NCI-H2029 treated with DMSO at 0.1 percent for 48 hours (cell line): ENCODE data around the gene SCYGR8.
A peak's percentile ranks its signal among the peaks of the same experiment; 100 is the strongest.

Experiments used
- DNase-seq: peaks from one replicate; lab custom pipeline; 2025; lab: John Stamatoyannopoulos, UW

SCYGR8 gene

DNA sequence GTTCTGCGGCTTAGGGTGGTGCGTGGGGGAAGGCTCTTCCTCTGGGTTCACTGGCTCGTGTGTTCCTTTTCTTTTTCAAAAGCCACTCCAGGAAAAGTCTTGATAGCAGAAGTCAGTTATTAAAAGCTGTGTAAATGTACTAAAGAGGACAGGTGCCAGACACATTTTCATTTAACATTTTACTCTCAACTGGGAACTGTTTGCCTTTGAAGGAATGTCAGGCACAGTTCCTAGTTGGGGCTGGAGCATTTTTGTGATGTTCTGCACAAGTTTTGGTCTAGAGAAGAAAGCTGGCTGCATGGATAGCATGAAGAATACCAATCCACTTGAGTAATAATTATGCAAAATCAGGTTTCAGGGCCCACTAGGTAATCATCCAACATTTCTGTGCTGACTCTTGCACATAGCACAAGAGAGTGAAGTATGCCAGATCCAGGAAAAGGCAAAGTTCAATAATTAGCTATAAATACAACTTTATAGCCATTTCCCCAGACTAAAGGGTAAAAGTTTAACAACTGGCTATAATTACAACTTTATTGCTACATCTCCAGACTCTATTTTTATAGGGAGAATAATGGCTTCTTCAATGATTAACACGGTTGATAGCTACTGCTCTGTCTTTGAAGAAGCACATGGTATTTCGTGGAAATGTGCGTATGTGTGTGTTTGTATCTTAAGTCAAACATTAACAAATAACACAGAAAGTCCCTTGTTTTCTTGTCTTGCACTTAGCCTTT, 16.2 kb downstream of the SCYGR8 start:
- DNase-seq: no peak

DNA sequence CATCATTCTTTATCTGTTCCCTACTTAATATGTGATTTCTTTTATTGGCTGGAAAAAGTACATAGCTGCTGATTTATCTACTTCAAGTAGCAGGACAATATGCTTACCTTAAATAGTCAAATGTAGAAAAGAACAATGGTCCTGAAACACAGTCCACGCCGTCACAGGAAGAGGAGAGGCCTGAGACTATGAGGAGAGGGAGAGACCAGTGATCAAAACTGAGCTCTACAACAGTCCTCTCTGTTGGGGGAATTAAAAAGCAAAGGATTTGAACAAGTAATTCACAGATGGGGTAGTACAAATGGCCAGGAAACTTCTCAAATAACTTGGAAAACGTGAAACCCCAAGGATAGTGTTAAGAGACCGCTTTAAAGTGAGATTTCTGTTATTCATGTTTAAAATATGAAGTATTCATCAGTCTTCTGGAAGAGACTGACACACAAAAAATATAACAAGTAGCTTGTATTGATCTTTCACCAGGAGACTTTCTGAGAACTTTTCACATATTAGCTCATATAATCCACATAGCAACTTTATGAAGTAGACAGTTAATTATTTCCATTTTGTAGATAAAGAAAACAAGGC, 20.2 kb downstream of the SCYGR8 start:
- no peak for DNase-seq

DNA sequence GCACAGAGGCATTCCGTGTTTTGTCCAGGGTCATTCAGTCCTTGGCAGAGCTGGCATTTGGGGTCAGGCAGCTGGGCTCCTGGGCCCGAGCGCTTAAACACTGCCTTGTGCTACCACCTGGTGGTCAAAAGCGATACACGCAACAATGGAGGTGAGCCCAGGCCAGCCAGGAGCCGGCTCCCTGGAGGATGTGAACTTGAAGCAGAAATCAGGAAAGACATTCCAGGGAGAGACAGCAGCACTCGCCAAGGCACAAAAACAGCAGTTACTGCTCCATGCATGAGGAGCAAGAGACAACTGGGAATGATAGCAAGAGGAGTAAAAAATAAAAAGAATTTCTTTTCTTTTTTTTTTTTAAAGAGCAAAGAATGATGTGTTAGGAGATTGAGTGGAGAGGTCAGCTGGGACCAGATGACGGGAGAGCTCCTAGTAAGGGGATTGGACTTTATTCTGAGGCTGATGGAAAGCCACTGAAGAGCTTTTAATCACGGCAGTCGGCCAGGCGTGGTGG, 20.7 kb downstream of the SCYGR8 start:
- peak; percentile 56 for DNase-seq

DNA sequence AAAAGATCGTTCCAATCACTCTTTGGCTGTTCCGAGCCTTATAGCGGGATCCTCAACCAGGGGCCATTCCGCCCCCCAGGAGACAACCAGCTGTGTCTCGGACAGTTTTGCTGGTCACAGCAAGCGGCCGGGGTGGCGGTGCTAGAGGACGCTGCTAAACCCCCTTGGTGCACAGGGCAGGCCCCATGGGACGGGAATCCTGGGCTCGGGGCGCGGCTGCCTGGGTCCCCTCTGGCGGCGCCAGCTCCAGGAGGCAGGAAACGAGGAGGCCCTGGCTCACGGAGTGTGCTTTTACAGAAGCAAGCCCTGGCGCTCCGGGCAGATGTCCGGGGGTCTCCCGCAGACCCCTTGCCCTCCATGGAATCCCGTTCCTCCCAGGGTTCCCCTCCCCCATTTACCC, 22.1 kb downstream of the SCYGR8 start:
- no peak for DNase-seq

DNA sequence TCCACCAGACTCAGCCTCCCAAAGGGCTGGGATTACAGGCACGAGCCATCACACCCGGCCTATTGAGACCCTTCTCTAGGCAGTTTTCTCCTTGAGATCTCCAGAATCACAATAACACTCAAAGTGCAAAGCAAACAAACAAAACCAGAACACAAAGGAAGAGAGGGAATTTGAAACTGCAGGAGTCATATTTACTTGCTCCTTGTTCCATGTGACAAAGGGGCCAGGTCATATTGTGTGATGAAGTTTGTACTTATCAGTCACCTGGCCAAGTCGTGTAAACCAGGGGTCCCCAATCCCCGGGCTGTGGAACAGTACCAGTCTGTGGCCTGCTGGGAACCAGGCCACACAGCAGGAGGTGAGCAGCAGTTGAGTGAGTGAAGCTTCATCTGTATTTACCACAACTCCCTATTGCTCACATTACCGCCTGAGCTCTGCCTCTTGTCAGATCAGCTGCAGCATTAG, 26.5 kb downstream of the SCYGR8 start:
- peak; percentile 68 for DNase-seq

DNA sequence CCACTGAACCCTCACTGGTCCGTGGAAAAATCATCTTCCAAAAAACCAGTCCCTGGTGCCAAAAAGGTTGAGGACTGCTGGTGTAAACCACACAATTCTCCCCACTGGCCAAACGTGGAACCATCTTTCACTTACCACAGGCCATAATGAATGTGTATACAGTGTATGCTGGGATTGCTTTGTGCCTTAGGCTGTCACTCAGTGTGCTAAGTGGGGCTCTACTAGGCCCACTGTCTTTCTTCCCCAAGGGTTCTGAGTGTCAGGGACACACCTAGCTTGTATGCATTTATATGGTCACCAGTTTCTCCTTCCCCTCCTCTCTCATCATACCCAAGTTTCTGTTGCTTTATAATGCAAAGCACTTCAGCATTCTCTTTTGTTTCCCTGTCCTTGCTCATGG, 27.2 kb downstream of the SCYGR8 start:
- no peak for DNase-seq

DNA sequence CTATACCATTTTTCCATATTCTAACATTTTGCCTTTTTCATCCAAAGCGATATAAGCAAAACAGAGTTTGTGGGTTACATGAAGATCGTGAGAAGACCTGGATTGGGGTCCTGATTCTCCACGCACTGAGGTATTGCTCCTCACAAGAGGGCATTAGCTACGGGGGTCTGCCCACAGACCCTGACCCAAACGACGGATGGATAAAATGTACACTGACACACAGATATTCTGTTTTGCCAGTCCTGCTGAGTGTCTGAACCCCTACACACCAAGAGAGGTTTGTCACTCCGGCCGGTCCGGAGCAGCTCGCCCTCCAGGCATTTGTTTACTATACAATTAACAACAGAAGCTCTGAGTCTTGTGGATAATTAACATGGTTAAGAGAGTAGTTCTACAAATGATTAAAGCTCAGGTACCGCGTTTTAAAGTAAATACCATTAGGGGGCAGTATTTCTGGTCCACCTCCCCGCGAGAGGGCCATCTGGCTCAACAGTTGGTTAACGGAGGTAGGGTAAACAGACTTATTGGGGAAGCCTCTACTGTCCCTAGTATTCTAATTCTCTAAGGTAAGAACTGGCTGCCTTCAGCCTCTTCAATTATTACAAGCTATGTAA, 28.4 kb downstream of the SCYGR8 start:
- no peak for DNase-seq

DNA sequence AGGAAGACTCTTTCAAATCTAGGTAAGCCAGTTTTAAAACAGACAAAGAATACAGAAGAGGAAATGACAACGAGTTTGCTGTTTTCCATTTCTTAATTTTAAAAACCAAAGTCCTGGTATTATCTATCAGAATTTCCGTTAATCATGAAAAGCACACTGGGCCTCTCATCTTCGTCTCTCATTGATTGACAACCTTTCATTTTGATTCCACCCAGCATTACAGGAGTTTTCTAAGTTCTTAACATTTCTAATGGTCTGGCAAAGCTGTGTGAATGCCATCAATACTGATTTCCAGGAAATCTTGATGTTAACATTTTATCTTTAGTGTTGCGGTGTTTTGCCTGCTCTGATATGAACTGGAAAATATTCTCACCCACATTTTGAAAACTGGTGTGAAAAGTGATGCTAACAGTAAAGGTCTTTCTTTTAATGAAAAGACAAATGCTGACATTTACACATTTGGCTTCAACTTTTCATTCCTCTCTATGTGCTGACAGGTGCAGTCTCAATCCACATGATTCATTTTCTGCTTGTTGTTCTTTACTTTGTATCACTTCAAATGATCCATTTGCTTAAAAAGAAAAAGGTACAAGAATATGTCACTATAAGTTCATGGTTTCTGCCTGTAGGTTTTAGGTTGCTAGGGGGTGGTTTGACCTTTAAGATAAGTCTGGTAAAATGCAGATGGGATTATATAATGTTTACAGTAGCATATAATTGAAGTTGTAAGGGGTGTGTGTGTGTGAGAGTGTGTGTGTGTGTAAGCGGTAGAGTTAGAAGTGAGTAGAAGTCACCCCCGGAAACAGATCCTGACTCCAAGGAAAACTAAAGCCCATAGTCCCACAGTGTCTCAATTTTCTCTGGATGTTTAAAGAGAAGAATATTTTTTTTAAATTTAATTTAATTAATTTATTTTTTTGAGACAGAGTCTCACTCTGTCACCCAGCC, 29.5 kb downstream of the SCYGR8 start:
- no peak for DNase-seq

DNA sequence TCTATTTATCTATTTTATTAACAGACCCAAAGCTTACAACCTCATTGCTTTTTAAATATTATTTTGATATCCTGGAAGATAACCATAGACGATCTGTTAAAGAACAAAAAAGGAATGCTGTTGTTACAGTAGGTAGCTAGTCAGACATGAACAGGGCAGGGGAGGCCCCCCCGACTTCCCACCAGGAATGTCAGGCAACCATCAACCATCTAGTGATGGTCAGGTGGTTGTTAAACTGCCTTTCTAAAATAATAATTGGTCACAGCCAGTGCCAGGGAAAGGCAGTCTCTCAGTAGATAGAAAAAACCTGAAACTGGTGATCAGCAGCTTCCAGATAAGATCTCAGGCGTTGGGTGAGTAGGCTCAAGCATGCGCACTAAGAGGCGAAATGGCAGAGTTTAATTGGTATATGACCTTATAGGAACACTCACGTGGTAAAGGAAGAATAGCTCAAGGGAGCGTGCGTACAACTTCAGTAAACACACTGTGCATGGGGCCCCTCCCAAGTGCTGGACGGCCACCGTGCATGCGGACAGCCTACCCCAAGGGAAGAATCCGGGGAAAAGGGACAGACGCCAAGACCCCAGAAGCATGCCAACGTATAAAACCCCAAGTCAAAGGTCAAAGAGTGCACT, 35.4 kb downstream of the SCYGR8 start:
- DNase-seq: no peak

DNA sequence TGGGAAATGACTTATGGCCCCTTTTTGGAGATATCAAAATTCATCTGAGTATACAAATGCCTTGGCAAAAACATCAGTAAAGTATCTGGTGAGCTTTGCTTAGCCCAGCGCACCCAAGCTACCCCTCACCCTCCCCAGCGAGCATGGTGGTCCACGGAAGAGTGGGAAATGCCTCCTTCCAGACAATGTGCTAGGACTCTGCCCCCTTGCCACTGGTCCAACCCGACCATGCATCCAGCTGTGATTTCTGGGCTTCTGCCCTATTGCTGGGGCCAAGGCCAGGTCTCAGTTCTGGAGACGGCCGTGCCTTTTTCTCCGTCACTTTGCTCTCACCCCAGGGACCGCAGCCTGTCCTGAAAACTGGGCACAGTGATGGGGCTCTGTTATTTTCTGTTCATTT, 36.1 kb downstream of the SCYGR8 start:
- no peak for DNase-seq

DNA sequence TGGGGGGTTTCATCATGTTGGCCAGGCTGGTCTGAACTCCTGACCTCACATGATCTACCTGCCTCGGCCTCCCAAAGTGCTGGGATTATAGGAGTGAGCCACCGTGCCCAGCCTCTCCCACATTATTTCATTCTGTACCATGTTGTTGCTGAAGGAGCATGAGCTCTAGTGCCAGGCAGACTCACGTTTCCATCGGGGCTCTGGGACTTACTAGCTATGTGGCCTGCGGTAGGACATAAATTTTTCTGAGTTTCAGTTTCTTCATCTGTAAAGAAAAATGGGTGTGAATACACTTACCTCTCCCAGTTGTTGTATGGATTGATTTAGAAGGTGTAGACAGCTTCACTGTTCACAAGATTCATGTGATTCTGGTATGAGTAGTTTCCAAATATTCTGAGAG, 37.1 kb downstream of the SCYGR8 start:
- no peak for DNase-seq

DNA sequence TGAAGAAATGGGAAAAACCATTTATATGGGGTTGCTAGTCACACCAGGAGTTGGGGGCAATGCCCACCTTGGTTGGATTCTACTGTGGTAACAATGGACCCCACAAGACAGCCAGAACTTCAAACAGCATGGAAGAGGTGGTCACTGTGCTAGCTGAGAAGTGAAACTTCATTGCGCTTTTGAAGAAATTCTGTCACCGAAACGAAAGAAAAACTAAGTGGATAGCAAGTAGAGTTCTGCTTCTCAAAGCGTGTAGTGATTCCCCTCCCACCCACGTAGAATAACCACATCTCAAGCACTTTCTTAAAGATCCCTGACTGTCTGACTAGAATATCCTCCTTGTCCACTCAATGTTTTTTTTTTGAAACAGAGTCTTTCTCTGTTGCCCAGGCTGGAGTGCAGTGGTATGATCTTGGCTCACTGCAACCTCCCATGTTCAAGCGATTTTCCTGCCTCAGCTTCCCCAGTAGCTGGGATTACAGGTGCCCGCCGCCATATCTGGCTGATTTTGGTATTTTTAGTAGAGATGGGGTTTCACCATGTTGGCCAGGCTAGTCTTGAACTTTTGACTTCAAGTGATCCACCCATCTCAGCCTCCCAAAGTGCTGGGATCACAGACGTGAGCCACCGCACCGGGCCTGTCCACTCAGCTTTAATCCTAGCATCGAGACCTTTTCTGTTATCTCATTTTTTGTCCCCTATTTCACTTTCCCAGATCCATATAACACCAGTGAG, 37.9 kb downstream of the SCYGR8 start:
- no peak for DNase-seq

DNA sequence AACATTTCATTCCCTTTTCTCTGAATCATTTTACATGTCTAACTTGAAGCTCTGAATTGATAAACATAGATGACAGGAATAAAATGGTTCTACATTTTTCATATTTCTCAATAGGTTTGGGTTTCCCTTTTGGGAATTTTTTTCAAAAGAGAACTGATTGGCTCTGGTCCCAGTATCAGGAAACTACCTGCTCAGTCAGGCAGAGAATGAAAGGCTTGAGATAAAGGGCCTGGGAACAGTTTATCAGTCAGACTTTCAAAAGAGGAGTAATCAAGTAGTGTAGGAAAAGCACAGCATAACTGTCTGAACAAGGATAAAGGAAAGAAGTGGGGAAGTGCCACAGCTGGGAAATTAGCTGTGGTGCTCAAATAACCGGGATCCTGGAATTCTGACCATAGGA, 39.6 kb downstream of the SCYGR8 start:
- DNase-seq: no peak

DNA sequence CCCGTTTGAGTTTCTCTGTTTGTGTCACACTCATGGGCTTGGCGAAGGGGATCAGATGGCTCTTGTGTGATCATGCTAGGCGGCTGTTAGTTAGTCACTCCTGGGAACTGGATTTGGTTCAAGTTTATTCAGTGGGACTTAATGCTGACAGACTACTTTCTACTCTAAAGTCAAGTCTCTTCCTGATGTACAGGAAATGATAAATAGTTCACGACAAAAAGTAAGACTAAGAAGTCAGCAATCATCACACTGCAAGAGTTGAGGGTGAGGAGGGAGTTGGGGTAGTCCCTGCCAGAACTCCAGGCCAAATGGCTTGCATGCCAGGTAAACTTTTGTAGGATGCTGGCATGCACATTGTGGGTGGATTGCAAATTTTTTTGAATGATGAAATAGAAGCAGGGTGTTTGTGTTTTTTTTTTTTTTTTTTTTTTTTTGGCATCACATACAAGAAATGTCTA, 42.9 kb downstream of the SCYGR8 start:
- DNase-seq: no peak

DNA sequence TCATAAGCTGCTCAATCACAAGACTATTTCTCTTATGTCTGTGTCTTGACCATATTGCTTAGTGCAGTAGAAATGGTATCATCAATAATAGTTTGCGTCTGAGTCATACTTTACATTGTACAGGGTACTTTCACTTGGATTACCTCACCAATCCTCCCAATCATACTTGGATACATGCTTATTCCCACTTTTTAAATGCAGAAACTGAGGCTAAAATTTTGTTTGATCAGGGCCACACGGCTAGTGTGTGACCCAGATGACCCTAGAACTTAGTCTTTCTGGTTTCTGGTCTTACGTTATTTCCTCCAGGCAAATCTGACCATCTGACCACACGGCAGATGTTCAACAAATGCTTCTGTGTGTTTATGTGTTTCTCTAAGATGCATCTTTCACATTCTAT, 44.1 kb downstream of the SCYGR8 start:
- DNase-seq: no peak

DNA sequence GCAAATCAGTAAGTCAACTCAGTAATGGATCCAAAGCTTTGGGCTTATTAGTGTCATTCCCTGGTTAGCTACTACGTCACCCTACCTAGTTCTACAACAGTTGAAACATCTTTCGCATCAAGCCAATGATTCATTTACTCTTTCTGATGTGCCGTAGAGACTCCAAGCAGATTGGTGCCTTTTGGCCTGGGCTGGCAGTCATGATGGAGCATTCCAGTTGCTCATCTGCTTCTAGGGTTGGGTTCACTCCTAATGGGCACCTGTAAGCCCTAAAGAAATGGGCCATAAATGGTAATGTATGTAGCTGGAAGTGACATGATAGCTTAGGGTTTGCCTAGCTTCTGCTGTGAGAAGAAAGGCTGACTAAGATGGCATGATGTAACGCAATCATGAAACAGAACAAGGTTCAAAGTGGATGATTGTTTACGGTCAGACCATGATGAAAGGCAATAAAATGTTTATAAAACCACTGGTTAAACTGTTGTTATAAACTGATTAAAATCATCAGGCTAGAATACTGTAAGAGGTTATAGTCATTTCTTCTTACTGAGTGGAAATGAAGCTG, 47.5 kb downstream of the SCYGR8 start:
- no peak for DNase-seq
